Activated CD4-positive, CD25-positive, alpha-beta regulatory T cell (primary cell): ENCODE results near the gene LYSMD2.

Experiments used
- DNase-seq, 4 experiments: peaks; one replicate each; lab custom pipeline; 2025; lab: John Stamatoyannopoulos, UW

LYSMD2 gene

GRCh38 chr15:51720201-51720995, 17.1 kb downstream of the LYSMD2 start:
- DNase-seq = no peak

GRCh38 chr15:51718746-51719145, 18.7 kb downstream of the LYSMD2 start:
- DNase-seq = no peak

GRCh38 chr15:51718219-51718618, 19.2 kb downstream of the LYSMD2 start:
- DNase-seq = no peak

- DNase-seq = no peak
Observed at GRCh38 chr15:51714911-51715310, 22.5 kb downstream of the LYSMD2 start.

GRCh38 chr15:51714162-51714561, 23.3 kb downstream of the LYSMD2 start:
- DNase-seq = no peak

GRCh38 chr15:51709031-51709430, 28.4 kb downstream of the LYSMD2 start:
- no peak for DNase-seq

- no peak for DNase-seq
Observed at GRCh38 chr15:51708013-51708412, 29.4 kb downstream of the LYSMD2 start.

GRCh38 chr15:51706926-51707608, 30.4 kb downstream of the LYSMD2 start:
- no peak for DNase-seq

GRCh38 chr15:51706291-51706690, 31.2 kb downstream of the LYSMD2 start:
- DNase-seq = no peak

- DNase-seq = no peak
Observed at GRCh38 chr15:51702710-51703109, 34.7 kb downstream of the LYSMD2 start.

- DNase-seq = no peak
Observed at GRCh38 chr15:51699373-51699772, 38.1 kb downstream of the LYSMD2 start.

- no peak for DNase-seq
Observed at GRCh38 chr15:51697163-51697562, 40.3 kb downstream of the LYSMD2 start.

GRCh38 chr15:51696566-51696965, 40.9 kb downstream of the LYSMD2 start:
- DNase-seq = no peak

- DNase-seq = no peak
Observed at GRCh38 chr15:51692154-51692553, 45.3 kb downstream of the LYSMD2 start.

- no peak for DNase-seq
Observed at GRCh38 chr15:51688863-51689262, 48.6 kb downstream of the LYSMD2 start.

- DNase-seq = no peak
Observed at GRCh38 chr15:51687565-51687964, 49.9 kb downstream of the LYSMD2 start.

- DNase-seq = peak in 3 of 4 experiments; percentile 9 to 41 (median 29)
Observed at GRCh38 chr15:51681303-51681963, 56.0 kb downstream of the LYSMD2 start, which contains the start of gene SCG3. SCG3 (plus strand) TSS chr15:51681503; CDS start chr15:51681756, 253 bp downstream.

- no peak for DNase-seq
Observed at GRCh38 chr15:51680321-51680720, 57.1 kb downstream of the LYSMD2 start.

- no peak for DNase-seq
Observed at GRCh38 chr15:51678096-51678495, 59.4 kb downstream of the LYSMD2 start.

GRCh38 chr15:51677452-51677851, 60.0 kb downstream of the LYSMD2 start:
- no peak for DNase-seq

- no peak for DNase-seq
Observed at GRCh38 chr15:51677021-51677420, 60.4 kb downstream of the LYSMD2 start.

- no peak for DNase-seq
Observed at GRCh38 chr15:51675234-51675633, 62.2 kb downstream of the LYSMD2 start.
